Spleen (tissue), 11 donors: ENCODE measurements around the gene INTS1. TPM values are rescaled to one million over a fixed set of nuclear protein-coding genes. Genes with fewer than 3 reads are reported as not detected.
A peak's percentile ranks its signal among the peaks of the same experiment; 100 is the strongest.

Experiments
- DNase-seq: peaks from one replicate; pipeline ENCODE4 v3.0.0-alpha.2; 2020
- H3K27ac ChIP-seq, 8 donors: fragments of 200-600 bp; sonication (generic) in 7 of 8; 1 replicate in 4 of 8; 2 replicates in 4 of 8; pipeline versions ENCODE4 v1.5.0 to v1.8.0; 2016 to 2021; ENCODE audit warnings: inconsistent platforms in 4 of 8, mild to moderate bottlenecking in 4 of 8, moderate library complexity in 1 of 8
- H3K27me3 ChIP-seq, 7 donors: fragments of 200-600 bp; sonication (generic) in 6 of 7; replicated peaks in 1 of 7; 1 replicate in 4 of 7; 2 replicates in 3 of 7; pipeline versions ENCODE4 v1.5.0 to v1.8.0; 2016 to 2021; ENCODE audit warnings: inconsistent platforms in 3 of 7, mild to moderate bottlenecking in 1 of 7
- H3K36me3 ChIP-seq, 6 donors: fragments of 200-600 bp; sonication (generic) in 5 of 6; 1 replicate in 4 of 6; 2 replicates in 2 of 6; pipeline versions ENCODE4 v1.5.0 to v1.8.0; 2016 to 2021; ENCODE audit warnings: inconsistent platforms in 2 of 6
- H3K4me1 ChIP-seq, 6 donors: fragments of 200-600 bp; sonication (generic) in 5 of 6; 1 replicate in 3 of 6; 2 replicates in 3 of 6; pipeline versions ENCODE4 v1.5.0 to v1.8.0; 2016 to 2021; ENCODE audit warnings: inconsistent platforms in 3 of 6
- H3K4me3 ChIP-seq, 8 donors: fragments of 200-600 bp; sonication (generic) in 7 of 8; 1 replicate in 4 of 8; 2 replicates in 4 of 8; pipeline versions ENCODE4 v1.5.0 to v1.8.0; 2016 to 2021; ENCODE audit warnings: inconsistent platforms in 4 of 8, mild to moderate bottlenecking in 4 of 8, moderate library complexity in 2 of 8
- H3K9me3 ChIP-seq, 8 donors: fragments of 200-600 bp; sonication (generic) in 7 of 8; 1 replicate in 4 of 8; 2 replicates in 4 of 8; pipeline versions ENCODE4 v1.5.0 to v1.8.0; 2016 to 2021; ENCODE audit warnings: inconsistent platforms in 4 of 8
- CTCF ChIP-seq, 11 experiments: fragments of 200-600 bp in 7 of 11; fragments of 450-650 bp in 4 of 11; sonication (generic) in 4 of 11; IDR thresholded peaks in 8 of 11; conservative IDR thresholded peaks in 3 of 11; 1 replicate in 7 of 11; 2 replicates in 4 of 11; pipeline versions ENCODE4 v1.4.0 to v1.8.0; 2016 to 2021; ENCODE audit warnings: antibody characterized with exemption in 11 of 11, inconsistent platforms in 4 of 11, mild to moderate bottlenecking in 1 of 11
- POLR2A ChIP-seq, 3 donors: fragments of 450-650 bp; IDR thresholded peaks; one replicate each; pipeline ENCODE4 v1.5.1; 2017; ENCODE audit warnings: antibody characterized with exemption in 3 of 3, mild to moderate bottlenecking in 1 of 3
- POLR2AphosphoS5 ChIP-seq, 3 donors: sonication (generic); formaldehyde crosslinking; IDR thresholded peaks; one replicate each; pipeline ENCODE4 v1.5.1; 2017; ENCODE audit warnings: antibody characterized with exemption in 3 of 3
- WGBS, 5 donors: extraction: QIAGEN DNeasy Blood & Tissue Kit in 3 of 5; methylation state at CpG; one replicate each; pipeline versions ENCODE4 v1.1.5 to v1.1.7; 2013 to 2018; 5-methylcytosine and 5-hydroxymethylcytosine counted together
- intact Hi-C: fragments of 100-400 bp; cut with DNase I; formaldehyde crosslinking; loops from one replicate; pipeline ENCODE4 v1.15.0; 2023; ENCODE audit warnings: low total_unique reads
- polyA plus RNA-seq, 3 donors: library from polyadenylated mRNA; stranded (reverse); fragments of 200-250 nt; gene quantifications; one replicate each; pipeline ENCODE4 v1.2.1, GENCODE V29; 2013
- total RNA-seq, 7 donors: library from RNA; depleted of rRNA in 3 of 7; stranded (reverse); fragments of >200 nt in 3 of 7; fragmentation: NEBNext Ultra II Directional in 4 of 7; extraction: Animal tissue kit (Norgen Biotek cat#: 25700) in 4 of 7; gene quantifications; one replicate each; pipeline versions ENCODE4 v1.1.0 to v1.2.1, GENCODE V29; 2016 to 2021
- donor health status: healthy with polysubstance abuse.
- donor health status: DM: no; HTN: no; CAD: no; lungs with moderate emphysema.
- donor health status: DM: no; HTN: no; CAD: no.
- donor health status: Bipolar disorder and iron deficiency.
- donor health status: healthy.
- donor health status: DM: no; HTN: no; CAD: no.
- donor health status: DM: yes; HTN: yes; CAD: no.

The INTS1 gene
- total and polyA plus RNA-seq, 10 donors: 47.3 to 126 (median 79.7) TPM

DNA sequence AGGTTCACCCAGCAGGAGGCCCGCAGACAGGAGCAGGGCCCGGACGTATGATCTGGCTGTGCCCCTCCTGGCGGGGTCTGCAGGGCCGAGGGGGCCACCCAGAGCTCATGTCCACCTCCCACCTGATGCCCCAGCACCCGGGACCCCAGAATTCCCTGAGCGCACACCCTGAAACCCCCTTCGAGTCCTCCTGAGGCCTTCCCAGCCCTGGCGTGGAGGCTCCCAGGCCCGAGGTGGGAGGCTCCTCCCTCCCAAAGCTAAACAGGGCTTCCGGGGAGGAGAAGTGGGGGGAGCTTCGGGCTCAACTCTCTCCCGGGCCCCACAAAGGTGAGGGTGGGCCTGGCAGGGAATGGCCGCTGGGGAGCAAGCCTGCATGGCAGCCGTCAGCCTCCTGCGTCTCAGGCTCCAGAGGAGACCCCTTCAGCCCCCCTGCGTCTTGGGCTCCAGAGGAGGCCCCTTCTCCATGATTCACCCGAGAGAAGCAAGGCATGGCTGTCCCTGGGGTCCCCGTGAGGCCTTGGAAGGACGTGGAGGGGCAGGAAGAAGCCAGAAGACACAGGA is 75.2 kb downstream of the INTS1 start:
- intact Hi-C loops: no loop called here
- peak in 2 of 3 donors; percentile 37 to 45 for TF ChIP-seq POLR2AphosphoS5 (IDR thresholded peaks at IDR 0.05)
- TF ChIP-seq POLR2A (IDR thresholded peaks at IDR 0.05): no peak
- no peak for DNase-seq

DNA sequence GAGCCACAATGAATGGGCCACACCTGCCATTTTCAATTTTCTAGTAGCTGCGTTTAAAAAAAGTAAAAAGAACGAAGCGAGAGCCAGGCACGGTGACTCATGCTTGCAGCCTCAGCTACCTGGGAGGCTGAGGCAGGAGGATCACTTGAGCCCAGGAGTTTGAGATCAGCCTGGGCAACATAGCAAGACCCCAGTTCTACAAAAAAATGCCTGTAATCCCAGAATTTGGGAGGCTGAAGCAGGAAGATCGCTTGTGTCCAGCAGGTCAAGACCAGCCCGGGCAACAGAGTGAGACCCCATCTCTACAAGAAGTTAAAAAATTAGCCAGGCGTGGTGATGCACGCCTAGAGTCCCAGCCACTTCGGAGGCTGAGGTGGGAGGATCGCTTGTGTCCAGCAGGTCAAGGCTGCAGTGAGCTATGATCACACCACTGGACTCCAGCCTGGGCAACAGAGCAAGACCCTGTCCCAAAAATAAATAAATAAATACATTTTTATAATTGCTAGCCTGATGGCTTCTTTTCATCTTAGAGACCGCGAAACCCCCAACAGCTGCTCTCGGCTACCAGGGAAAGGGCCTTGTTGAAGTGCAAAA is 77.0 kb downstream of the INTS1 start:
- Histone ChIP-seq H3K36me3 (no peaks in the 10 kb centered on the region), H3K27ac (no peak overlapping the region), H3K27me3 (peaks cover 0 to 58% (median 4%) of the 10 kb centered on the region in 7 donors), H3K4me1 (peaks cover 0 to 18% (median 5%) of the 10 kb centered on the region in 6 donors), H3K9me3 (no peaks in the 10 kb centered on the region), H3K4me3 (no peak overlapping the region)
- TF ChIP-seq CTCF (IDR thresholded peaks at IDR 0.05 in 8 of 11, conservative IDR thresholded peaks at IDR 0.05 in 3 of 11) (no peak), POLR2AphosphoS5 (IDR thresholded peaks at IDR 0.05) (no peak), POLR2A (IDR thresholded peaks at IDR 0.05) (no peak)
- WGBS, 5 donors: 82 to 92% (median 89%) methylated on average over 13 of the region's 13 CpGs
- DNase-seq: no peak
- intact Hi-C loops: no loop called here

More for the DNA sequence above, 75.2 kb downstream of the INTS1 start:
- H3K4me1 ChIP-seq: peaks cover 0 to 29% (median 14%) of the 10 kb centered on the region in 6 donors
- peaks cover 0 to 53% (median 9%) of the 10 kb centered on the region in 7 donors for H3K27me3 ChIP-seq
- 55 to 65% (median 63%) methylated on average over 14 to 20 of the region's 20 CpGs for WGBS, 5 donors
- peaks cover 0 to 6% (median 0%) of the 10 kb centered on the region in 6 donors for H3K36me3 ChIP-seq
- H3K9me3 ChIP-seq: no peaks in the 10 kb centered on the region
- H3K4me3 ChIP-seq: no peak overlapping the region
- no peak overlapping the region for H3K27ac ChIP-seq

DNA sequence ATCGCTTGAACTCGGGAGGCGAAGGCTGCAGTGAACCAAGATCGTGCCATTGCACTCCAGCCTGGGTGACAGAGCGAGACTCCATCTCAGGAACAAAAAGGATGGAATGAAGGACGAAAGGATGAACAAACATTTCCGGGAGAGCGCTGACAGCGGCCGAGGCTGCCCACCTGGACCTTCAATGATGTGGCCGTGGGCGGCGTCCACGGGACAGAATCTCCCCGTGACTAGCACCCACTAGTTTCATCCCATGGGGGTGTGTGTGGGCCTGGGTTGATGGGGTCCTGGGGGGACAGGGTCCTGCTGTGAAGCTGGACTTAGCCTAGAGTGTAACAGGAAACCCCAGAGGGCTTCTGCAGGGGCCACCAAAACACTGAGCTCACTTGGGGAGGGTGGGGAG is 77.7 kb downstream of the INTS1 start:
- no peaks in the 10 kb centered on the region for H3K36me3 ChIP-seq

GRCh38 chr7:1425292-1426136 is 78.7 kb downstream of the INTS1 start:
- WGBS, 5 donors: 75 to 80% (median 79%) methylated on average over 18 of the region's 18 CpGs
- Histone ChIP-seq H3K27me3 (peaks cover 0 to 58% (median 4%) of the 10 kb centered on the region in 7 donors), H3K4me1 (peaks cover 0 to 11% (median 0%) of the 10 kb centered on the region in 6 donors), H3K9me3 (no peaks in the 10 kb centered on the region), H3K4me3 (no peak overlapping the region), H3K36me3 (no peaks in the 10 kb centered on the region), H3K27ac (no peak overlapping the region)
- no peak for DNase-seq
- intact Hi-C loops: no loop called here
- TF ChIP-seq POLR2AphosphoS5 (IDR thresholded peaks at IDR 0.05) (no peak), POLR2A (IDR thresholded peaks at IDR 0.05) (no peak), CTCF (IDR thresholded peaks at IDR 0.05 in 8 of 11, conservative IDR thresholded peaks at IDR 0.05 in 3 of 11) (no peak)

More for the DNA sequence above, 77.7 kb downstream of the INTS1 start:
- WGBS, 5 donors: 83 to 95% (median 90%) methylated on average over 14 to 15 of the region's 15 CpGs
- Histone ChIP-seq H3K4me3 (no peak overlapping the region), H3K4me1 (peaks cover 0 to 11% (median under 1%) of the 10 kb centered on the region in 6 donors), H3K9me3 (no peaks in the 10 kb centered on the region), H3K27ac (no peak overlapping the region), H3K27me3 (peaks cover 0 to 58% (median 2%) of the 10 kb centered on the region in 7 donors)
- DNase-seq: no peak
- no peak for TF ChIP-seq POLR2AphosphoS5 (IDR thresholded peaks at IDR 0.05)
- intact Hi-C loops: no loop called here
